GM12878 (cell line): ENCODE measurements around the gene OR52E6. TPM values are rescaled to one million over a fixed set of nuclear protein-coding genes. Genes with fewer than 3 reads are reported as not detected.

Experiments
- ATAC-seq: fragments of 200-7000 bp; cut with Tn5 transposase; 3 replicates; pipeline ENCODE4 v1.9.1; 2020; ENCODE audit warnings: mild to moderate bottlenecking, moderate library complexity
- BruUV-seq: library from RNA; stranded (reverse); fragments of 400-500 nt; replicated peaks from 2 replicates; lab custom pipeline; 2021; lab: Mats Ljungman, UMichigan
- CTCF ChIA-PET: fragments of 300-600 bp; sonication (Branson Sonifier 250); formaldehyde crosslinking; extraction: SDS; loops from one replicate; lab custom pipeline; 2021; ENCODE audit warnings: inconsistent platforms; lab: Yijun Ruan, JAX
- POLR2A ChIA-PET: fragments of 350-600 bp; formaldehyde crosslinking; extraction: SDS; loops from one replicate; lab custom pipeline; 2021; ENCODE audit warnings: inconsistent platforms; lab: Charles Lee
- RAD21 ChIA-PET: fragments of 300-600 bp; sonication (Branson Sonifier 250); formaldehyde crosslinking; loops from one replicate; lab custom pipeline; 2023; ENCODE audit warnings: antibody characterized with exemption; ENCODE audit not compliant: unreplicated experiment; lab: Charles Lee
- SMC1A ChIA-PET: fragments of 300-600 bp; sonication (Branson Sonifier 250); formaldehyde crosslinking; loops from one replicate; lab custom pipeline; 2023; ENCODE audit not compliant: unreplicated experiment, uncharacterized antibody; lab: Charles Lee
- DNase-seq: peaks from one replicate; pipeline ENCODE4 v3.0.0-alpha.2; 2011; ENCODE audit warnings: low read depth, low spot score
- FAIRE-seq: peaks from 3 replicates; lab custom pipeline; 2011; peaks lifted over from hg19 to GRCh38; lab: Jason Lieb, UNC
- H2AFZ ChIP-seq: 2 replicates; pipeline ENCODE4 v1.6.0; 2011; ENCODE audit warnings: low read depth, low read length, control low read depth; ENCODE audit not compliant: control insufficient read depth
- H3K27ac ChIP-seq: 2 replicates; pipeline ENCODE4 v1.5.1; 2011; ENCODE audit warnings: control low read depth; ENCODE audit not compliant: control insufficient read depth, insufficient read depth
- H3K27me3 ChIP-seq, 2 experiments: replicated peaks in 1 of 2; 2 replicates each; pipeline versions ENCODE4 v1.6.0 to v1.6.1; 2011; ENCODE audit warnings: low read length in 1 of 2; ENCODE audit not compliant: control insufficient read depth in 2 of 2, insufficient read depth in 2 of 2
- H3K36me3 ChIP-seq, 2 experiments: 2 replicates each; pipeline ENCODE4 v1.5.1; 2011; ENCODE audit warnings: low read length in 1 of 2; ENCODE audit not compliant: control insufficient read depth in 2 of 2, insufficient read depth in 2 of 2
- H3K4me1 ChIP-seq: 2 replicates; pipeline ENCODE4 v1.6.1; 2011; ENCODE audit warnings: mild to moderate bottlenecking, low read length, moderate library complexity, mixed read lengths; ENCODE audit not compliant: control insufficient read depth, insufficient read depth
- H3K4me2 ChIP-seq: 2 replicates; pipeline ENCODE4 v1.6.0; 2011; ENCODE audit warnings: control low read depth; ENCODE audit not compliant: control insufficient read depth, insufficient read depth
- H3K4me3 ChIP-seq: fragments of 200-600 bp; sonication (generic); 2 replicates; pipeline ENCODE4 v1.5.1; 2016
- H3K79me2 ChIP-seq: 2 replicates; pipeline ENCODE4 v1.6.0; 2011; ENCODE audit warnings: low read length; ENCODE audit not compliant: control insufficient read depth, insufficient read depth
- H3K9ac ChIP-seq: 2 replicates; pipeline ENCODE4 v1.8.0; 2011; ENCODE audit warnings: low read length, control low read depth, mixed read lengths; ENCODE audit not compliant: control insufficient read depth, insufficient read depth
- H3K9me3 ChIP-seq: replicated peaks from 3 replicates; pipeline ENCODE4 v1.5.1; 2011; ENCODE audit warnings: mild to moderate bottlenecking, low read length; ENCODE audit not compliant: control insufficient read depth, insufficient read depth
- H4K20me1 ChIP-seq: 2 replicates; pipeline ENCODE4 v1.6.0; 2011; ENCODE audit not compliant: control insufficient read depth, insufficient read depth
- ETV6 ChIP-seq, 2 experiments: fragments of 450-650 bp in 1 of 2; IDR thresholded peaks in 1 of 2; conservative IDR thresholded peaks in 1 of 2; 2 replicates each; pipeline ENCODE4 v1.6.1; 2014; ENCODE audit warnings: antibody characterized with exemption in 1 of 2, borderline replicate concordance in 1 of 2, low read depth in 1 of 2, mild to moderate bottlenecking in 1 of 2, moderate library complexity in 1 of 2
- RAD21 ChIP-seq: IDR thresholded peaks from 2 replicates; pipeline ENCODE4 v1.6.1; 2011; ENCODE audit warnings: mild to moderate bottlenecking, low read depth, low read length, moderate library complexity; ENCODE audit not compliant: insufficient read depth
- SMC3 ChIP-seq: IDR thresholded peaks from 2 replicates; pipeline ENCODE4 v1.6.1; 2011; ENCODE audit warnings: low read length, improper control_type of control experiment, borderline replicate concordance
- WGBS: methylation state at CpG from one replicate; pipeline ENCODE4 v1.1.6; 2016; ENCODE audit warnings: low lambda C conversion rate; ENCODE audit not compliant: insufficient replicate concordance, insufficient coverage; ENCODE audit errors: missing lambda C conversion rate; 5-methylcytosine and 5-hydroxymethylcytosine counted together
- in situ Hi-C: fragments of 300-500 bp; cut with MboI; formaldehyde crosslinking; loops from 9 replicates; pipeline ENCODE4 v1.14.3; 2018; ENCODE audit warnings: mixed read lengths
- intact Hi-C: fragments of 100-400 bp; cut with micrococcal nuclease; formaldehyde crosslinking; loops from one replicate; pipeline ENCODE4 v1.14.2; 2022; ENCODE audit not compliant: unreplicated experiment
- polyA plus RNA-seq, 11 experiments: library from polyadenylated mRNA; depleted of rRNA in 4 of 11; unstranded in 6 of 11; stranded (reverse) in 5 of 11; fragments of >200 nt; fragmentation: Nextera tagmentation in 4 of 11; fragmentation: Illumina TruSeq in 1 of 11; extraction: Ambion mirVana in 4 of 11; extraction: Trizol in 1 of 11; gene quantifications; 1 replicate in 1 of 11; 2 replicates in 10 of 11; pipeline versions ENCODE4 v1.2.1 to v1.2.3, GENCODE V29; 2011 to 2016; ENCODE audit warnings: inconsistent platforms in 2 of 11, missing spikeins in 2 of 11, low read depth in 1 of 11
- total RNA-seq, 4 experiments: library from RNA; depleted of rRNA in 3 of 4; stranded (reverse); fragments of >200 nt in 3 of 4; fragmentation: Illumina TruSeq in 1 of 4; extraction: Trizol in 1 of 4; gene quantifications; 2 replicates each; pipeline versions ENCODE4 v1.2.1 to v1.2.3, GENCODE V29; 2013 to 2021
- TF ChIP-seq, protein P1 (sequence below): IDR thresholded peaks from 2 replicates; pipeline ENCODE4 v1.6.1; 2012; ENCODE audit warnings: low read depth, low read length, improper control_type of control experiment
- TF ChIP-seq, protein P2 (sequence below), 3 experiments: IDR thresholded peaks in 2 of 3; conservative IDR thresholded peaks in 1 of 3; 2 replicates each; pipeline ENCODE4 v1.5.1; 2011; ENCODE audit warnings: low read depth in 3 of 3, low read length in 3 of 3, mild to moderate bottlenecking in 3 of 3, control low read depth in 2 of 3, moderate library complexity in 2 of 3, inconsistent platforms in 1 of 3, mixed read lengths in 1 of 3; ENCODE audit not compliant: control insufficient read depth in 2 of 3, insufficient read depth in 1 of 3; ENCODE audit errors: extremely low read depth in 1 of 3

OR52E6 gene
- total and polyA plus RNA-seq, 10 of the 15 experiments (the other 5 are each of a cell fraction or from before 2014, with no cell fraction given) = not detected

DNA sequence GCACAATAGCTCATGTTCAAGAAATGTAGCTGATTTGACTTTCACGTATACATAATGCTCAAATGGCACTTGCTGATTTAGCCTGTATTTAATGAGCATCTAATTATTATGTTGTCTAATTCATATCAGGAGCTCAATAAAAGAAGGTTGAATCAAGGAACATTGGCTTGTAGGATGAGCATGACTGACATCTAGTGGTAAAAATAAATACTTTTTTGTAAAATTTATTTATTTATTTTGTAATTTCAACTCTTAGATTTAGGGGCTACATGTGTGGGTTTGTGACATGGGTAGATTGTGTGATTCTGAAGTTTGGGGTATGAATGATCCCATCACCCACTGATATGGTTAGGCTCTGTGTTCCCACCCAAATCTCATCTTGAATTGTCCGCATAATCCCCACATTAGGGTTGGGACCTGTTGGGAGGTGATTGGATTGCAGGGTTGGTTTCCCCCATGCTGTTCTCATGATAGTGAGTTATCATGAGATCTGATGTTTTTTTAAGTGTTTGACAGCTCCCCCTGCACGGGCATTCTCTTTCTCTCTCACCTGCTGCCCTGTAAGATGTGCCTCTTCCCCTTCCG is 49.6 kb upstream of the OR52E6 start:
- Histone ChIP-seq H3K9ac (no peak overlapping the region), H3K4me3 (no peak overlapping the region), H3K4me1 (no peaks in the 10 kb centered on the region), H3K4me2 (no peak overlapping the region), H3K27ac (no peak overlapping the region), H3K9me3 (no peaks in the 10 kb centered on the region), H3K36me3 (no peaks in the 10 kb centered on the region), H3K27me3 (no peaks in the 10 kb centered on the region), H4K20me1 (no peaks in the 10 kb centered on the region), H2AFZ (no peak overlapping the region), H3K79me2 (no peaks in the 10 kb centered on the region)
- FAIRE-seq (no peak), DNase-seq (peak; percentile 0), ATAC-seq (no peak; the same call in 2 of the 3 replicates)
- RAD21 ChIA-PET = interaction anchor here (0.6 to 1.4 kb wide), 13 partner anchors 73 to 846 kb away, joined by 3 to 13 read pairs (median 3); partner anchors contain the start of genes OR52N2 and TRIM5
- 53% methylated on average over 4 of the region's 4 CpGs for WGBS
- BruUV-seq = no TSS peak
- CTCF ChIA-PET = interaction anchor here (0.6 to 1.4 kb wide), 21 partner anchors 9 to 1262 kb away, joined by 3 to 19 read pairs (median 4); partner anchors contain the start of genes OR52N2, TRIM22 and TRIM5
- SMC1A ChIA-PET = interaction anchor here (0.7 to 1.3 kb wide), 14 partner anchors 16 to 565 kb away, joined by 3 to 10 read pairs (median 4); partner anchors contain the start of gene TRIM5
- intact Hi-C loops (loop anchor here (2.0 to 5.0 kb wide), 4 partner anchors 83 to 769 kb away; partner anchors contain the start of gene OR52N2), in situ Hi-C loops (no loop called here)
- TF ChIP-seq RAD21 (peak; percentile 53), SMC3 (peak; percentile 35; the same call in 1 of the 2 replicates), ETV6 (conservative IDR thresholded peaks at IDR 0.05 in 1 of 2, IDR thresholded peaks at IDR 0.05 in 1 of 2; ENCODE audit: borderline replicate concordance in 1 of 2, low read depth in 1 of 2) (no peak)
- TF ChIP-seq, protein P1, sequence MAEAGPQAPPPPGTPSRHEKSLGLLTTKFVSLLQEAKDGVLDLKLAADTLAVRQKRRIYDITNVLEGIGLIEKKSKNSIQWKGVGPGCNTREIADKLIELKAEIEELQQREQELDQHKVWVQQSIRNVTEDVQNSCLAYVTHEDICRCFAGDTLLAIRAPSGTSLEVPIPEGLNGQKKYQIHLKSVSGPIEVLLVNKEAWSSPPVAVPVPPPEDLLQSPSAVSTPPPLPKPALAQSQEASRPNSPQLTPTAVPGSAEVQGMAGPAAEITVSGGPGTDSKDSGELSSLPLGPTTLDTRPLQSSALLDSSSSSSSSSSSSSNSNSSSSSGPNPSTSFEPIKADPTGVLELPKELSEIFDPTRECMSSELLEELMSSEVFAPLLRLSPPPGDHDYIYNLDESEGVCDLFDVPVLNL = no peak
- TF ChIP-seq, protein P2, sequence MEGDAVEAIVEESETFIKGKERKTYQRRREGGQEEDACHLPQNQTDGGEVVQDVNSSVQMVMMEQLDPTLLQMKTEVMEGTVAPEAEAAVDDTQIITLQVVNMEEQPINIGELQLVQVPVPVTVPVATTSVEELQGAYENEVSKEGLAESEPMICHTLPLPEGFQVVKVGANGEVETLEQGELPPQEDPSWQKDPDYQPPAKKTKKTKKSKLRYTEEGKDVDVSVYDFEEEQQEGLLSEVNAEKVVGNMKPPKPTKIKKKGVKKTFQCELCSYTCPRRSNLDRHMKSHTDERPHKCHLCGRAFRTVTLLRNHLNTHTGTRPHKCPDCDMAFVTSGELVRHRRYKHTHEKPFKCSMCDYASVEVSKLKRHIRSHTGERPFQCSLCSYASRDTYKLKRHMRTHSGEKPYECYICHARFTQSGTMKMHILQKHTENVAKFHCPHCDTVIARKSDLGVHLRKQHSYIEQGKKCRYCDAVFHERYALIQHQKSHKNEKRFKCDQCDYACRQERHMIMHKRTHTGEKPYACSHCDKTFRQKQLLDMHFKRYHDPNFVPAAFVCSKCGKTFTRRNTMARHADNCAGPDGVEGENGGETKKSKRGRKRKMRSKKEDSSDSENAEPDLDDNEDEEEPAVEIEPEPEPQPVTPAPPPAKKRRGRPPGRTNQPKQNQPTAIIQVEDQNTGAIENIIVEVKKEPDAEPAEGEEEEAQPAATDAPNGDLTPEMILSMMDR (IDR thresholded peaks at IDR 0.05 in 2 of 3, conservative IDR thresholded peaks at IDR 0.05 in 1 of 3; ENCODE audit: control insufficient read depth in 2 of 3, extremely low read depth in 1 of 3, insufficient read depth in 1 of 3, low read depth in 3 of 3, low read length in 3 of 3) = peak; percentile 8 to 38 (median 22); a peak in 4 of 6 replicates
- POLR2A ChIA-PET = no interaction called here
